Globus pallidus (tissue), 1 donor: ENCODE measurements around the gene NELL1.

Experiments used
- DNase-seq: peaks from one replicate; pipeline ENCODE4 v3.0.0-alpha.2; 2015; ENCODE audit warnings: low spot score

Gene NELL1

DNA sequence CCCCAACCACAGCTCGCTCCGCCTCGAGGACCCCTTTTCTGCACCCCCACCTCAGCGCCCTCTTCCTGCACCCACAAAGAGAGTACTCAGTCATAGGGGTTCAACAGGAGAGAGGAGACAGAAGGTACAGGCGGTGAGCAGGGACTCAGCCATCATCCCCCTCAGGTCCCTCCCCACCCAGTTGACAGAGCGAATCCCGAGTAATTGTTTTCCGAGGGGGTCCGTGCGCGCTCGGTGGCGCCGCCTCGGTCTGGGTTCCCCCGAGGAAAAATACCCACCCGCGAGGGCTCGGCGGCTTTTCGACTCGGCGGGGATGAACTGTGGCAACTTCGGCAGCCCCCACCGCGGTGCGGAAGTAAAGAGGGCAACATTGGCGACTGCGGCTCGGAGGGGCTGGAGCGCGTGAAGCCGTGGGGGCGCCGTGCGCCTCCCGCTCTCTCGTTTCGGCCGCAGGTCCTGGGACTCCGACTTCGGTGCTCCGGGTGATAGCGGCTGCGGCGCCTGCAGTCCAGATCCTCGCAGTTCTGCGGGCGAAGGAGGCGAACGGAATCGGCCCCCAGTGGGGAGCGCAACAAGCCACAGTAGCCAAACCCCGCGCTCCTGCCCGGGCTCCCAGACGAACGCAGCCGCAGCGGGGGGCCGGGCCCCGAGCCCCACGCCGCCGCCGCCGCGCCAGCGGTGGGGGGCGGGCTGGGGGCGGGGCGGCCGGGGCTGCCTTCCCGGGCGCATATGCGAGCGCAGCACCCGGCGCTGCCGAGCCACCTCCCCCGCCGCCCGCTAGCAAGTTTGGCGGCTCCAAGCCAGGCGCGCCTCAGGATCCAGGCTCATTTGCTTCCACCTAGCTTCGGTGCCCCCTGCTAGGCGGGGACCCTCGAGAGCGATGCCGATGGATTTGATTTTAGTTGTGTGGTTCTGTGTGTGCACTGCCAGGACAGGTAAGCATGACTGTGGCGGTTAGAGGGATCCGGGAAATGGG lies at the start of gene NELL1:
NELL1 (plus strand) TSS at position 743 of the 976 bp plus-strand sequence.
- no peak for DNase-seq

DNA sequence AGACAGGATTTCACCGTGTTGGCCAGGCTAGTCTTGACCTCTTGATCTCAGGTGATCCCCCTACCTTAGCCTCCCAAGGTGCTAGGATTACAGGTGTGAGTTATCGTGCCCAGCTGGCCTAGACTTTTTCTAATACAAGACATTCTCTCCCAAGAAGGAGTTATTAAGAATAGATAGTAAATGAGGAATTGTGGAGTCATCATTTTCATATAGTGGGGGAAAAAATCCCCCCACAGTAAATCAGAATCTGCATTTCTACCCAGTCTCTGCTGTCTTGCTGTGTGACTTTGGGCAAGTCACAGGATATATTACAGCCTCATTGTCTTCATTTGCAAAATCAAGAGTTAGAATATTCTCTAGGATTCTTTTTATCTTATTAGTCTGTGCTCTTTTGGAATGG lies 48.4 kb upstream of the NELL1 start:
- DNase-seq = no peak

DNA sequence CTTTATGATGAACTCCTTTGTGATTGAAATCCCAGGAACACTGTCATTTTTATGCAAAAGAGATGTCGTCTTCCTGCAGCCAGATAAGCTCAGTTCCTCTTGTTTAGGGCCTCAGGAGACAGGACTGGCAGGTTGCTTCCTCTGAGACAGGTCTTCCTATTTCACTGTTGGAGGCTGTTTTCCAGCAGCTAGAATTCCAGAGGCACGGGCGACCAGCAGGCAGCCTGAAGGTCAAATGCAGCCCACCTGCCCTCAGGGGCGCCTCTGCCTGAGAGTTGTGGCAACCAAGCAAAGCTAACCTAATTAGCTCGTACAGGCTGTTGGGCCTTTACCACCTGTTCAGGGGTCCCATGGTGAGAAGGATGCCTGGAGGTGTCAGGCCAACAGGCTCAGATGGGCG lies 47.7 kb upstream of the NELL1 start:
- no peak for DNase-seq

DNA sequence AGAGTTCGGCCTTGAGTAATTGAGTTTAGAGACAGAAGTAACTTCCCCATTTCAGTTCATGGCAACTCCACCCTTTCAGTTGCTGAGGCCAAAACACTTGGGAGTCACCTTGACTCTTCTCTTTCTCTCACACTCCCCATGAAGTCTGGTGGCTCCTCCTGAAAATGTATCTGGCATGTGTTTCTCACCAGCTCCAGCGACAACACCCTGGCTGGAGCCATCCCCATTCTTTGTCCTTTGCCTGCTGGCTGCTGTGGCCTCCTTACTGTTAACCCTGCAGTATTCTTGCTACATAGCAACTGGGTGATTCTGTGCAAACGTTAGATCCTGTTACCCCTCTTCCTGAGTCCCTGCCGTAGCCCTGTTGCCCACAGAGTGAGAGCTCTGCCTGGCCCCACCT lies 46.1 kb upstream of the NELL1 start:
- no peak for DNase-seq

DNA sequence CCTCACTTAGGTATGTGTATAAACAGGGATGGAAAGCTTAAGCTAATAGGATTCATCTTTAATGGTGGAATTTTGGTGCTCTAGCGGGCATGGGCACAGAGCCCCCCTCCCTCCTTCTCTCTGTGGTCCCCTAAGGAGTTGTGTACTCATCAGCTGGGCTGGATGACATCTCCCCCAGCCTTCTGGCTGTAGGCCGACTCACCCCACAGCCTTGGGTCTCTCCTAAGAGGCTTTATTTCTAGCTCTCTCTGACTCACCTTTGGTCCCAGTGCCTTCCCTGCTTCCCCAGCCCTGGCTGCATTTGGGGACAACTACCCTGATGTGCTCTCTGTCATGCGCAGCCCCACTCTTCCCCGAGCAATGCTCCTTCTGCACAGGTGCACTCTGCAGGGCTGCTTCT lies 43.1 kb upstream of the NELL1 start:
- DNase-seq = no peak

GRCh38 chr11:20627026-20627425 lies 42.4 kb upstream of the NELL1 start:
- DNase-seq = no peak

- no peak for DNase-seq
Measured at GRCh38 chr11:20627701-20628100, 41.7 kb upstream of the NELL1 start.

DNA sequence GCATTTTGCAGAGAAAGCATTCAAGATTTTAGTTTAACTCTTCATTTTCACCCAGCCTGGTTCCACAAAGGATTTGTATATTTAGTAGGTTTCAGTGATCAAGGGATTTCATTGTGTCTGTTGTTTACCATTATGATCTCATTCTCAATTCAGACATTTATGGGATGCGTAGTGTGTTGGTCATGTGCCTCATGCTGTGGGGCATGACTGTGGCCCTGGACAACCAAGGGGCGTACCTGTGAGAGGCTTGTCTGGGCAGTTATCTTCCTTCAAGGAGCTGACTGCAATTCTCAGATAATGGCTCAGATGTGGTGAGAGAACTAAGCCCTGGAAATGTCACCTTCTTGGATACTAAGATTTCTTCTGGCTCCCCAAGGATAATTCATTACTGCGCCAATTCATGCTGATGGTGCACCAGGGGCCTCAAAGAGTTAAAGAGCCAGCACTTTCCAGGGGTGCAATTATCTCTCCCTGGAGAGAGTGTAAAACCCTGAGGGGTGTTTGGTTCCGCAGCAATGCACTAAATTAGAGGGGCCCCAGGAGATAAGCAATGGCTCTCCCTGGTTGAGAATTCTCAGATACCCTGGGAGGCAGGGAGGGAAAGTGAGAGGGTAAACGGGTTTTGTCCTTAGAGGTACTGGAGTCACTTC lies 37.7 kb upstream of the NELL1 start:
- no peak for DNase-seq

- no peak for DNase-seq
Measured at GRCh38 chr11:20632169-20632532, 37.2 kb upstream of the NELL1 start.

DNA sequence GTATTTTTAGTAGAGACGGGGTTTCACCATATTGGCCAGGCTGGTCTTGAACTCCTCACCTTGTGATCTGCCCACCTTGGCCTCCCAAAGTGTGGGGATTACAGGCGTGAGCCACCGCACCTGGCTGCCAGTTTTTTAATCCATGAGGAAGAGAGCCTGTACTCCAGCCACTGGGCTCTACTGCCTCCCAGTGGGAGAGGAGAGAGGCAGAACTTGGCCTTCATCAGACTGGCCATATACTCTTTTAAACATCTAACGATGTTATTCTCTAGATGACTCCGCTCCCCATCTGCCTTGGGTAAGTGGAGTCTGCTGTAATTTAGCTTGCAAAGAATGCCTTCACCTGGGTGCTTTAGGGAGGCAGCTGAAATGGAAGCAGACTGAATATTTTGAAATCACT lies 35.3 kb upstream of the NELL1 start:
- no peak for DNase-seq

DNA sequence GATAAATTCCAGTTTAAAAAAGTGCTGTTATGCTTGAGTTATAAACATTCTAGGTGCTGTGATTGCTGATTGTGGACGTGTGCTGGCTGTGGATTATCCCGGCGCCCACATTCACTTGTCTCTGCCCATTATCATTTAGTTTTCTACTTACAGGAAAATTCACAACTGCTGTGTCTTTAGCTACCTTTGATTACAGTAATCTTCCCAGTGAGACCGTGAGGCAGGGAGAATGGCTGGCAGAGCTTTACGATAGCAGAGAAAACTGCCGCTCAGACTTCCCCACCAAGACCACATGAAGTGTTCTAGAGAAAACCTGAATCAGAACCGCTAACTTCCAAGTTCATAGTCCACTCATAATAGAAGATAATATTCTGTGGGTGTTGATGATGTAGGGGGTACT lies 34.6 kb upstream of the NELL1 start:
- no peak for DNase-seq

DNA sequence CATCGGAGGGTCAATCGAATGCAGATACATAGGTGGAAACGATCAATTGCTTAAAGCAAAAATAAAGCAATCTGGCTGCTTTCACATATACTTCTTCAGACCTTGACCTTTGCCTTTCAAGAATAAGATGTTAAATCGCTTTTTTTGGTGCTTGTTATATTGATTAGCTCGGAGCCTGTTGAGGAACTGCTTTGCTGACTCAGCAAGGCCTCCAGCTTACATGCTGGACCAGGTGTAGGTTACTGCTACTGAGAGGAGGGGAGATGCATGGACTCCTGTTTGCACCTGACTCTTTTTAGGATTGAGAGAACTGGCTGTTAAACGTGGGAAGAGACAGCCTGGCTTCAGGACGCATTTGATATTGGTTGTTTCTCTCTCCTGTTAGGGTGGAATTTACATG lies 31.3 kb upstream of the NELL1 start:
- no peak for DNase-seq

- DNase-seq = no peak
Measured at GRCh38 chr11:20639688-20640087, 29.7 kb upstream of the NELL1 start.

GRCh38 chr11:20640401-20640800 lies 29.0 kb upstream of the NELL1 start:
- no peak for DNase-seq

- no peak for DNase-seq
Measured at GRCh38 chr11:20644360-20644759, 25.0 kb upstream of the NELL1 start.

DNA sequence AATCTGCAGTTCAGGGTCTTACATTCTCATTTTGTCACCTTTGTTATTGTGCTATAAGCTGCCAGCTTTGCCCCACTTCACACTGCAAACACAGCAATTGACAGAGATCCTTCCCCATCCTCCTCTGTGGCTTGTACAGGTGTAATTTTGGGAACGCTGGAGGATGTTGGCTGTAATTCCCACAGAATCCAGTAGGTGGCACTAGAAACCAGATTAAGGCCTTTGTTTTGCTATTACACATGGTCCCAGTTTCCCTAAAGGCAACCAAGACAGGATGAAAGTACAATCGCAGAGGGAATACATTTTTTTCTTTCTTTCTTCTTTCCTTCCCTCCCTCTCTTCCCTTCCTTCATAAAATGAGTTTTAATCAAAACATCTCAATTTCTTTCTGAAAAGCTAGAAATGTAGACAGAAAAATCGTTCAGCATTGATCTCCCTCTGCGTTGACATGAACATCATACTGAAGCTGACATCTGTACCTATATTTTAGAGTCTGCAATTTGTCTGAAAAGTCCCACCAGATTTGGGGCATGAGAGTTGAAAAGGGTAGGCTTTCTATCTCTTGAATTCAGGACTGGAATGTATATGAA lies 21.3 kb upstream of the NELL1 start:
- DNase-seq = peak; percentile 45

GRCh38 chr11:20652150-20652806 lies 17.1 kb upstream of the NELL1 start:
- no peak for DNase-seq

- no peak for DNase-seq
Measured at GRCh38 chr11:20654038-20654437, 15.3 kb upstream of the NELL1 start.

- no peak for DNase-seq
Measured at GRCh38 chr11:20656901-20657300, 12.5 kb upstream of the NELL1 start.

GRCh38 chr11:20658135-20658534 lies 11.3 kb upstream of the NELL1 start:
- DNase-seq = no peak

GRCh38 chr11:20661445-20661844 lies 7.9 kb upstream of the NELL1 start:
- DNase-seq = no peak

GRCh38 chr11:20661850-20662249 lies 7.5 kb upstream of the NELL1 start:
- no peak for DNase-seq
